GM12878 (cell line): ENCODE data around the gene DLG2. TPM values are rescaled to one million over a fixed set of nuclear protein-coding genes. Genes with fewer than 3 reads are reported as not detected.

Experiments
- ATAC-seq: fragments of 200-7000 bp; cut with Tn5 transposase; 3 replicates; pipeline ENCODE4 v1.9.1; 2020; ENCODE audit warnings: mild to moderate bottlenecking, moderate library complexity
- BruUV-seq: library from RNA; stranded (reverse); fragments of 400-500 nt; replicated peaks from 2 replicates; lab custom pipeline; 2021; lab: Mats Ljungman, UMichigan
- CTCF ChIA-PET: fragments of 300-600 bp; sonication (Branson Sonifier 250); formaldehyde crosslinking; extraction: SDS; loops from one replicate; lab custom pipeline; 2021; ENCODE audit warnings: inconsistent platforms; lab: Yijun Ruan, JAX
- POLR2A ChIA-PET: fragments of 350-600 bp; formaldehyde crosslinking; extraction: SDS; loops from one replicate; lab custom pipeline; 2021; ENCODE audit warnings: inconsistent platforms; lab: Charles Lee
- RAD21 ChIA-PET: fragments of 300-600 bp; sonication (Branson Sonifier 250); formaldehyde crosslinking; loops from one replicate; lab custom pipeline; 2023; ENCODE audit warnings: antibody characterized with exemption; ENCODE audit not compliant: unreplicated experiment; lab: Charles Lee
- SMC1A ChIA-PET: fragments of 300-600 bp; sonication (Branson Sonifier 250); formaldehyde crosslinking; loops from one replicate; lab custom pipeline; 2023; ENCODE audit not compliant: unreplicated experiment, uncharacterized antibody; lab: Charles Lee
- DNase-seq: peaks from one replicate; pipeline ENCODE4 v3.0.0-alpha.2; 2011; ENCODE audit warnings: low read depth, low spot score
- FAIRE-seq: peaks from 3 replicates; lab custom pipeline; 2011; peaks lifted over from hg19 to GRCh38; lab: Jason Lieb, UNC
- H2AFZ ChIP-seq: 2 replicates; pipeline ENCODE4 v1.6.0; 2011; ENCODE audit warnings: low read depth, low read length, control low read depth; ENCODE audit not compliant: control insufficient read depth
- H3K27ac ChIP-seq: 2 replicates; pipeline ENCODE4 v1.5.1; 2011; ENCODE audit warnings: control low read depth; ENCODE audit not compliant: control insufficient read depth, insufficient read depth
- H3K27me3 ChIP-seq, 2 experiments: replicated peaks in 1 of 2; 2 replicates each; pipeline versions ENCODE4 v1.6.0 to v1.6.1; 2011; ENCODE audit warnings: low read length in 1 of 2; ENCODE audit not compliant: control insufficient read depth in 2 of 2, insufficient read depth in 2 of 2
- H3K36me3 ChIP-seq, 2 experiments: 2 replicates each; pipeline ENCODE4 v1.5.1; 2011; ENCODE audit warnings: low read length in 1 of 2; ENCODE audit not compliant: control insufficient read depth in 2 of 2, insufficient read depth in 2 of 2
- H3K4me1 ChIP-seq: 2 replicates; pipeline ENCODE4 v1.6.1; 2011; ENCODE audit warnings: mild to moderate bottlenecking, low read length, moderate library complexity, mixed read lengths; ENCODE audit not compliant: control insufficient read depth, insufficient read depth
- H3K4me2 ChIP-seq: 2 replicates; pipeline ENCODE4 v1.6.0; 2011; ENCODE audit warnings: control low read depth; ENCODE audit not compliant: control insufficient read depth, insufficient read depth
- H3K4me3 ChIP-seq: fragments of 200-600 bp; sonication (generic); 2 replicates; pipeline ENCODE4 v1.5.1; 2016
- H3K79me2 ChIP-seq: 2 replicates; pipeline ENCODE4 v1.6.0; 2011; ENCODE audit warnings: low read length; ENCODE audit not compliant: control insufficient read depth, insufficient read depth
- H3K9ac ChIP-seq: 2 replicates; pipeline ENCODE4 v1.8.0; 2011; ENCODE audit warnings: low read length, control low read depth, mixed read lengths; ENCODE audit not compliant: control insufficient read depth, insufficient read depth
- H3K9me3 ChIP-seq: replicated peaks from 3 replicates; pipeline ENCODE4 v1.5.1; 2011; ENCODE audit warnings: mild to moderate bottlenecking, low read length; ENCODE audit not compliant: control insufficient read depth, insufficient read depth
- H4K20me1 ChIP-seq: 2 replicates; pipeline ENCODE4 v1.6.0; 2011; ENCODE audit not compliant: control insufficient read depth, insufficient read depth
- BHLHE40 ChIP-seq, 2 experiments: fragments of 450-650 bp in 1 of 2; IDR thresholded peaks; 2 replicates each; pipeline ENCODE4 v1.6.1; 2011 to 2017; ENCODE audit warnings: low read depth in 2 of 2, borderline replicate concordance in 1 of 2, improper control_type of control experiment in 1 of 2, low read length in 1 of 2, mild to moderate bottlenecking in 1 of 2
- CBX5 ChIP-seq: sonication (generic); IDR thresholded peaks from 2 replicates; pipeline ENCODE4 v1.6.1; 2016; ENCODE audit warnings: low read depth, moderate library complexity, mild to moderate bottlenecking, inconsistent platforms
- CHD2 ChIP-seq: IDR thresholded peaks from 2 replicates; pipeline ENCODE4 v1.6.1; 2011; ENCODE audit warnings: low read depth, low read length, improper control_type of control experiment, borderline replicate concordance
- CREM ChIP-seq: IDR thresholded peaks from 2 replicates; pipeline ENCODE4 v1.6.1; 2014; ENCODE audit warnings: antibody characterized with exemption, low read depth
- FOS ChIP-seq: IDR thresholded peaks from 3 replicates; pipeline ENCODE4 v1.6.1; 2011; ENCODE audit warnings: borderline replicate concordance; ENCODE audit not compliant: insufficient read length; ENCODE audit errors: extremely low read depth
- IKZF2 ChIP-seq, 2 experiments: fragments of 450-650 bp; IDR thresholded peaks; 2 replicates each; pipeline ENCODE4 v1.6.1; 2017; ENCODE audit warnings: mild to moderate bottlenecking in 2 of 2, moderate library complexity in 2 of 2
- KAT2A ChIP-seq: conservative IDR thresholded peaks from 2 replicates; pipeline ENCODE4 v1.6.1; 2011; ENCODE audit warnings: low read depth, low read length; ENCODE audit not compliant: control insufficient read depth
- NFIC ChIP-seq: IDR thresholded peaks from 2 replicates; pipeline ENCODE4 v1.6.1; 2012; ENCODE audit warnings: low read depth, mild to moderate bottlenecking, inconsistent platforms, low read length, moderate library complexity
- POLR2AphosphoS5 ChIP-seq: IDR thresholded peaks from 2 replicates; pipeline ENCODE4 v1.6.1; 2011; ENCODE audit warnings: mild to moderate bottlenecking, low read length, inconsistent platforms
- REST ChIP-seq: IDR thresholded peaks from 2 replicates; pipeline ENCODE4 v1.6.1; 2012; ENCODE audit warnings: mild to moderate bottlenecking, low read depth, low read length
- RUNX3 ChIP-seq: IDR thresholded peaks from 2 replicates; pipeline ENCODE4 v1.6.1; 2012; ENCODE audit warnings: low read length, inconsistent platforms
- SMC3 ChIP-seq: IDR thresholded peaks from 2 replicates; pipeline ENCODE4 v1.6.1; 2011; ENCODE audit warnings: low read length, improper control_type of control experiment, borderline replicate concordance
- TBL1XR1 ChIP-seq: IDR thresholded peaks from 2 replicates; pipeline ENCODE4 v1.6.1; 2012; ENCODE audit warnings: low read depth, low read length, improper control_type of control experiment
- USF1 ChIP-seq: IDR thresholded peaks from 2 replicates; pipeline ENCODE4 v1.6.1; 2011; ENCODE audit warnings: borderline replicate concordance, low read depth, mild to moderate bottlenecking, moderate library complexity, mixed read lengths, low read length; ENCODE audit not compliant: insufficient read depth; ENCODE audit errors: extremely low read length
- ZNF274 ChIP-seq: IDR thresholded peaks from one replicate; pipeline ENCODE4 v1.8.0; 2011; ENCODE audit not compliant: insufficient read length, insufficient read depth
- ZSCAN29 ChIP-seq: fragments of 450-650 bp; IDR thresholded peaks from 2 replicates; pipeline ENCODE4 v1.6.1; 2017; ENCODE audit warnings: mild to moderate bottlenecking, moderate library complexity
- WGBS: methylation state at CpG from one replicate; pipeline ENCODE4 v1.1.6; 2016; ENCODE audit warnings: low lambda C conversion rate; ENCODE audit not compliant: insufficient replicate concordance, insufficient coverage; ENCODE audit errors: missing lambda C conversion rate; 5-methylcytosine and 5-hydroxymethylcytosine counted together
- in situ Hi-C: fragments of 300-500 bp; cut with MboI; formaldehyde crosslinking; loops from 9 replicates; pipeline ENCODE4 v1.14.3; 2018; ENCODE audit warnings: mixed read lengths
- intact Hi-C: fragments of 100-400 bp; cut with micrococcal nuclease; formaldehyde crosslinking; loops from one replicate; pipeline ENCODE4 v1.14.2; 2022; ENCODE audit not compliant: unreplicated experiment
- polyA plus RNA-seq, 11 experiments: library from polyadenylated mRNA; depleted of rRNA in 4 of 11; unstranded in 6 of 11; stranded (reverse) in 5 of 11; fragments of >200 nt; fragmentation: Nextera tagmentation in 4 of 11; fragmentation: Illumina TruSeq in 1 of 11; extraction: Ambion mirVana in 4 of 11; extraction: Trizol in 1 of 11; gene quantifications; 1 replicate in 1 of 11; 2 replicates in 10 of 11; pipeline versions ENCODE4 v1.2.1 to v1.2.3, GENCODE V29; 2011 to 2016; ENCODE audit warnings: inconsistent platforms in 2 of 11, missing spikeins in 2 of 11, low read depth in 1 of 11
- total RNA-seq, 4 experiments: library from RNA; depleted of rRNA in 3 of 4; stranded (reverse); fragments of >200 nt in 3 of 4; fragmentation: Illumina TruSeq in 1 of 4; extraction: Trizol in 1 of 4; gene quantifications; 2 replicates each; pipeline versions ENCODE4 v1.2.1 to v1.2.3, GENCODE V29; 2013 to 2021

The DLG2 gene
- total and polyA plus RNA-seq, 10 of the 15 experiments (the other 5 are each of a cell fraction or from before 2014, with no cell fraction given) = 0.09 to 0.98 (median 0.35) TPM

- CTCF ChIA-PET = no interaction called here
- H3K4me3 ChIP-seq = no peak overlapping the region
- WGBS = 95% methylated on average over 1 of the region's 1 CpG
- no peak overlapping the region for H3K9ac ChIP-seq
- in situ Hi-C loops (no loop called here), intact Hi-C loops (loop anchor here (5.0 kb wide), 1 partner anchor 52 kb away; no protein-coding TSS in a partner anchor)
- no peaks in the 10 kb centered on the region for H3K4me1 ChIP-seq
- RAD21 ChIA-PET = no interaction called here
- H3K79me2 ChIP-seq = no peaks in the 10 kb centered on the region
- FAIRE-seq (no peak), DNase-seq (no peak), ATAC-seq (no peak)
- no peak overlapping the region for H3K27ac ChIP-seq
- TF ChIP-seq RUNX3 = no peak
- no peak for TF ChIP-seq USF1
- TF ChIP-seq CHD2 = no peak
- no peak for TF ChIP-seq SMC3
- no peak for TF ChIP-seq CREM
- no peak for TF ChIP-seq IKZF2 (IDR thresholded peaks at IDR 0.05)
- TF ChIP-seq BHLHE40 (IDR thresholded peaks at IDR 0.05; ENCODE audit: borderline replicate concordance in 1 of 2, low read depth in 2 of 2, low read length in 1 of 2) = no peak
- no peak for TF ChIP-seq ZSCAN29
- no peak for TF ChIP-seq REST
- no peak for TF ChIP-seq FOS
- no peak for TF ChIP-seq KAT2A
- no peak for TF ChIP-seq TBL1XR1
- TF ChIP-seq NFIC = no peak
- no peak for TF ChIP-seq POLR2AphosphoS5
- no peak for TF ChIP-seq ZNF274
- no peak for TF ChIP-seq CBX5
- POLR2A ChIA-PET = interaction anchor here (0.8 kb wide), 1 partner anchor 17 kb away, joined by 3 read pairs; no protein-coding TSS in a partner anchor
- H2AFZ ChIP-seq = no peak overlapping the region
- H4K20me1 ChIP-seq = no peaks in the 10 kb centered on the region
- H3K27me3 ChIP-seq = no peaks in the 10 kb centered on the region
- H3K4me2 ChIP-seq = no peak overlapping the region
- no peaks in the 10 kb centered on the region for H3K9me3 ChIP-seq
- BruUV-seq = no TSS peak
- no peaks in the 10 kb centered on the region for H3K36me3 ChIP-seq
- SMC1A ChIA-PET = interaction anchor here (1.3 kb wide), 1 partner anchor 22 kb away, joined by 3 read pairs; no protein-coding TSS in a partner anchor
Measured at GRCh38 chr11:83630211-83630610, 1996.9 kb downstream of the DLG2 start.
